IMR-90 (cell line): Measurements from ENCODE around the gene CARD14. TPM values are rescaled to one million over a fixed set of nuclear protein-coding genes. Genes with fewer than 3 reads are reported as not detected.

ENCODE experiments used
- ATAC-seq: fragments of 200-7000 bp; cut with Tn5 transposase; 2 replicates; pipeline ENCODE4 v1.9.1; 2020; ENCODE audit warnings: low read depth, mild to moderate bottlenecking, moderate library complexity
- BruUV-seq: library from RNA; stranded (reverse); fragments of 400-500 nt; replicated peaks from 2 replicates; lab custom pipeline; 2021; lab: Mats Ljungman, UMichigan
- CTCF ChIA-PET: fragments of 300-600 bp; formaldehyde crosslinking; extraction: SDS; loops from one replicate; lab custom pipeline; 2021; ENCODE audit warnings: antibody characterized with exemption; lab: Yijun Ruan, JAX
- POLR2A ChIA-PET: fragments of 300-600 bp; sonication (Branson Sonifier 250); formaldehyde crosslinking; loops from one replicate; lab custom pipeline; 2022; ENCODE audit warnings: antibody characterized with exemption; ENCODE audit not compliant: unreplicated experiment; lab: Charles Lee
- DNase-seq: peaks from one replicate; pipeline ENCODE4 v3.0.0; 2013
- H2AFZ ChIP-seq: replicated peaks from 2 replicates; pipeline ENCODE3; 2013; ENCODE audit warnings: low read length, mild to moderate bottlenecking; ENCODE audit not compliant: poor library complexity
- H2AK5ac ChIP-seq: 2 replicates; pipeline ENCODE4 v1.6.1; 2013; ENCODE audit warnings: low read depth, low read length, inconsistent platforms
- H2AK9ac ChIP-seq: replicated peaks from 2 replicates; pipeline ENCODE3; 2013; ENCODE audit warnings: mild to moderate bottlenecking, low read depth, low read length, moderate library complexity; ENCODE audit not compliant: poor library complexity
- H2BK120ac ChIP-seq: 2 replicates; pipeline ENCODE4 v1.6.1; 2013; ENCODE audit warnings: low read depth, low read length, inconsistent platforms
- H2BK15ac ChIP-seq: 3 replicates; pipeline ENCODE4 v1.6.1; 2013; ENCODE audit warnings: low read depth, low read length, inconsistent platforms
- H2BK20ac ChIP-seq: 2 replicates; pipeline ENCODE4 v1.6.1; 2013; ENCODE audit warnings: low read depth, mild to moderate bottlenecking, inconsistent platforms, low read length, moderate library complexity
- H2BK5ac ChIP-seq: 2 replicates; pipeline ENCODE4 v1.6.1; 2013; ENCODE audit warnings: mild to moderate bottlenecking, low read depth, low read length, inconsistent platforms; ENCODE audit not compliant: poor library complexity, severe bottlenecking
- H3K14ac ChIP-seq: replicated peaks from 2 replicates; pipeline ENCODE4 v1.6.1; 2013; ENCODE audit warnings: low read depth, low read length, inconsistent platforms
- H3K18ac ChIP-seq: 2 replicates; pipeline ENCODE4 v1.6.1; 2013; ENCODE audit warnings: low read depth, low read length, control low read depth
- H3K23ac ChIP-seq: 2 replicates; pipeline ENCODE4 v1.6.1; 2013; ENCODE audit warnings: low read depth, low read length, inconsistent platforms
- H3K27ac ChIP-seq: 2 replicates; pipeline ENCODE4 v1.5.1; 2013; ENCODE audit warnings: mild to moderate bottlenecking, control low read depth, low read length; ENCODE audit not compliant: insufficient read depth
- H3K27me3 ChIP-seq: 2 replicates; pipeline ENCODE4 v1.6.1; 2013; ENCODE audit warnings: low read length; ENCODE audit not compliant: control insufficient read depth, insufficient read depth
- H3K36me3 ChIP-seq: 2 replicates; pipeline ENCODE4 v1.6.1; 2013; ENCODE audit warnings: low read length, mixed read lengths; ENCODE audit not compliant: control insufficient read depth, insufficient read depth
- H3K4ac ChIP-seq: 2 replicates; pipeline ENCODE4 v1.6.1; 2013; ENCODE audit warnings: low read depth, low read length, inconsistent platforms
- H3K4me1 ChIP-seq: 2 replicates; pipeline ENCODE4 v1.6.1; 2013; ENCODE audit warnings: low read length, mixed read lengths; ENCODE audit not compliant: control insufficient read depth, insufficient read depth
- H3K4me2 ChIP-seq: 2 replicates; pipeline ENCODE4 v1.6.1; 2013; ENCODE audit warnings: low read depth, mild to moderate bottlenecking, control low read depth, low read length, moderate library complexity
- H3K4me3 ChIP-seq: 2 replicates; pipeline ENCODE4 v1.5.1; 2013; ENCODE audit warnings: low read depth, mild to moderate bottlenecking, control low read depth, low read length, moderate library complexity; ENCODE audit not compliant: insufficient read depth
- H3K56ac ChIP-seq: 2 replicates; pipeline ENCODE4 v1.6.1; 2013; ENCODE audit warnings: low read length, inconsistent platforms; ENCODE audit not compliant: insufficient read depth; ENCODE audit errors: extremely low read depth
- H3K79me1 ChIP-seq, 2 experiments: 2 replicates each; pipeline ENCODE4 v1.6.1; 2013; ENCODE audit warnings: low read length in 2 of 2, inconsistent platforms in 1 of 2, low read depth in 1 of 2
- H3K9ac ChIP-seq: 2 replicates; pipeline ENCODE4 v1.6.1; 2013; ENCODE audit warnings: low read depth, low read length, control low read depth
- H3K9me1 ChIP-seq: 2 replicates; pipeline ENCODE4 v1.6.1; 2013; ENCODE audit warnings: low read length, inconsistent platforms; ENCODE audit not compliant: insufficient read depth
- H3K9me3 ChIP-seq: 2 replicates; pipeline ENCODE4 v1.6.1; 2013; ENCODE audit warnings: low read length; ENCODE audit not compliant: control insufficient read depth, insufficient read depth
- H4K20me1 ChIP-seq: 2 replicates; pipeline ENCODE4 v1.6.1; 2013; ENCODE audit warnings: low read length, inconsistent platforms; ENCODE audit not compliant: insufficient read depth
- H4K5ac ChIP-seq: 2 replicates; pipeline ENCODE4 v1.6.1; 2013; ENCODE audit warnings: mild to moderate bottlenecking, low read depth, low read length, control low read depth
- H4K8ac ChIP-seq, 2 experiments: 2 replicates each; pipeline ENCODE4 v1.6.1; 2013; ENCODE audit warnings: low read depth in 2 of 2, low read length in 2 of 2, control low read depth in 1 of 2, inconsistent platforms in 1 of 2
- H4K91ac ChIP-seq: 2 replicates; pipeline ENCODE4 v1.6.1; 2013; ENCODE audit warnings: low read depth, low read length, inconsistent platforms; ENCODE audit not compliant: insufficient read depth
- BHLHE40 ChIP-seq: fragments of 150-350 bp; IDR thresholded peaks from 2 replicates; pipeline ENCODE4 v1.6.1; 2016; ENCODE audit warnings: mild to moderate bottlenecking, low read depth, low read length
- FOS ChIP-seq: fragments of 150-350 bp; IDR thresholded peaks from 2 replicates; pipeline ENCODE4 v1.6.1; 2016; ENCODE audit warnings: low read depth, low read length
- NFE2L2 ChIP-seq: fragments of 150-350 bp; IDR thresholded peaks from 2 replicates; pipeline ENCODE4 v1.6.1; 2016; ENCODE audit warnings: low read depth, mild to moderate bottlenecking, low read length
- SMC3 ChIP-seq: fragments of 150-350 bp; IDR thresholded peaks from 2 replicates; pipeline ENCODE4 v1.6.1; 2016; ENCODE audit warnings: low read depth, mild to moderate bottlenecking, antibody characterized with exemption, low read length, moderate library complexity
- WGBS, 2 experiments: methylation state at CpG; one replicate each; pipeline versions ENCODE4 v1.1.5 to v1.1.7; 2013; ENCODE audit warnings: missing lambda C conversion rate in 2 of 2; ENCODE audit not compliant: insufficient read length in 1 of 2; ENCODE audit errors: extremely low coverage in 2 of 2; 5-methylcytosine and 5-hydroxymethylcytosine counted together
- dilution Hi-C: fragments of 300-500 bp; cut with HindIII; formaldehyde crosslinking; loops from one replicate; pipeline ENCODE4 v1.14.3; 2018; ENCODE audit warnings: low sequenced_read_pairs; ENCODE audit not compliant: unreplicated experiment
- in situ Hi-C: fragments of 300-500 bp; cut with MboI; formaldehyde crosslinking; loops from 3 replicates; pipeline ENCODE4 v1.14.3; 2019; ENCODE audit warnings: low sequenced_read_pairs, inconsistent platforms, mixed read lengths
- intact Hi-C: fragments of 100-400 bp; cut with micrococcal nuclease; formaldehyde crosslinking; loops from 2 replicates; pipeline ENCODE4 v1.10.0; 2022
- polyA plus RNA-seq, 3 experiments: library from polyadenylated mRNA; depleted of rRNA; stranded (reverse); fragments of >200 nt; gene quantifications; 2 replicates each; pipeline ENCODE4 v1.2.3, GENCODE V29; 2012; ENCODE audit warnings: low replicate concordance in 1 of 3
- total RNA-seq: library from RNA; depleted of rRNA; stranded (reverse); fragments of >200 nt; gene quantifications from 2 replicates; pipeline ENCODE4 v1.2.3, GENCODE V29; 2012
- TF ChIP-seq, protein P1 (sequence below): fragments of 150-350 bp; IDR thresholded peaks from 2 replicates; pipeline ENCODE4 v1.6.1; 2017; ENCODE audit warnings: mild to moderate bottlenecking, antibody characterized with exemption, low read length, low read depth
- TF ChIP-seq, protein P2 (sequence below): fragments of 150-350 bp; IDR thresholded peaks from 2 replicates; pipeline ENCODE4 v1.6.1; 2016; ENCODE audit warnings: low read depth, mild to moderate bottlenecking, low read length, moderate library complexity, borderline replicate concordance

Gene CARD14
- total and polyA plus RNA-seq, 2 of the 4 experiments (the other 2 are of a cell fraction), result not detected

DNA sequence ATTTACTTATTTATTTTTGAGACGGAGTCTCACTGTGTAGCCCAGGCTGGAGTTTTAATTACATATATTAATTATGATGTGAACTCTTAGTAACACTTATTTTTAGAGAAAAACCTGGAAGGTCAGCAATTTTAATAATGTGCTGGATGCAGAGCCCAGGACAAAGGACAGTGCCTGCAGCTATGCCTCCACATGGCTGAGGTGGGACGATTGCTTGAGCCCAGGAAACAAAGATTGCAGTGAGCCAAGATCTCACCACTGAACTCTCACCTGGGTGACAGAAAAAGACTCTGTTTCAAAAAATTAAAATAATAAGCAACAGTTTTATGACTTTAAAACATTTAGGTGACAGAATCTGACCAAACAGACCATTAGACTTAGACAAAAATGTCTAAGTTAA is 11.0 kb upstream of the CARD14 start:
- BruUV-seq, result no TSS peak
- WGBS, 2 experiments, result no CpG with 5 or more reads among the region's 2 CpGs
- H4K20me1 ChIP-seq, result no peaks in the 10 kb centered on the region
- no peaks in the 10 kb centered on the region for H3K79me1 ChIP-seq
- H3K27ac ChIP-seq, result no peak overlapping the region
- H3K14ac ChIP-seq, result no peak overlapping the region
- no peak overlapping the region for H4K8ac ChIP-seq
- no peak overlapping the region for H2AK5ac ChIP-seq
- H3K27me3 ChIP-seq, result peaks cover 11% of the 10 kb centered on the region
- no peak overlapping the region for H3K56ac ChIP-seq
- H2BK15ac ChIP-seq, result no peak overlapping the region
- intact Hi-C loops (no loop called here), in situ Hi-C loops (no loop called here), dilution Hi-C loops (no loop called here)
- no peak overlapping the region for H3K4me2 ChIP-seq
- ChIA-PET CTCF (no interaction called here), POLR2A (no interaction called here)
- no peaks in the 10 kb centered on the region for H3K36me3 ChIP-seq
- H4K5ac ChIP-seq, result no peak overlapping the region
- H3K9me1 ChIP-seq, result no peaks in the 10 kb centered on the region
- no peak overlapping the region for H3K4me3 ChIP-seq
- H2BK20ac ChIP-seq, result no peak overlapping the region
- no peak for TF ChIP-seq BHLHE40
- TF ChIP-seq, protein P1, sequence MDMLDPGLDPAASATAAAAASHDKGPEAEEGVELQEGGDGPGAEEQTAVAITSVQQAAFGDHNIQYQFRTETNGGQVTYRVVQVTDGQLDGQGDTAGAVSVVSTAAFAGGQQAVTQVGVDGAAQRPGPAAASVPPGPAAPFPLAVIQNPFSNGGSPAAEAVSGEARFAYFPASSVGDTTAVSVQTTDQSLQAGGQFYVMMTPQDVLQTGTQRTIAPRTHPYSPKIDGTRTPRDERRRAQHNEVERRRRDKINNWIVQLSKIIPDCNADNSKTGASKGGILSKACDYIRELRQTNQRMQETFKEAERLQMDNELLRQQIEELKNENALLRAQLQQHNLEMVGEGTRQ, result no peak
- TF ChIP-seq, protein P2, sequence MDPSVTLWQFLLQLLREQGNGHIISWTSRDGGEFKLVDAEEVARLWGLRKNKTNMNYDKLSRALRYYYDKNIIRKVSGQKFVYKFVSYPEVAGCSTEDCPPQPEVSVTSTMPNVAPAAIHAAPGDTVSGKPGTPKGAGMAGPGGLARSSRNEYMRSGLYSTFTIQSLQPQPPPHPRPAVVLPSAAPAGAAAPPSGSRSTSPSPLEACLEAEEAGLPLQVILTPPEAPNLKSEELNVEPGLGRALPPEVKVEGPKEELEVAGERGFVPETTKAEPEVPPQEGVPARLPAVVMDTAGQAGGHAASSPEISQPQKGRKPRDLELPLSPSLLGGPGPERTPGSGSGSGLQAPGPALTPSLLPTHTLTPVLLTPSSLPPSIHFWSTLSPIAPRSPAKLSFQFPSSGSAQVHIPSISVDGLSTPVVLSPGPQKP, result no peak
- no peak for TF ChIP-seq SMC3
- no peak for TF ChIP-seq FOS
- no peak for TF ChIP-seq NFE2L2
- H4K91ac ChIP-seq, result no peak overlapping the region
- H3K23ac ChIP-seq, result no peak overlapping the region
- H2AK9ac ChIP-seq, result no peak overlapping the region
- no peak overlapping the region for H2BK5ac ChIP-seq
- H3K18ac ChIP-seq, result no peak overlapping the region
- no peaks in the 10 kb centered on the region; the same call in 1 of the 2 replicates for H3K4me1 ChIP-seq
- H2BK120ac ChIP-seq, result no peak overlapping the region
- no peak overlapping the region for H2AFZ ChIP-seq
- H3K4ac ChIP-seq, result no peak overlapping the region
- peaks cover 2% of the 10 kb centered on the region; the same call in 1 of the 2 replicates for H3K9me3 ChIP-seq
- DNase-seq (no peak), ATAC-seq (no peak)
- H3K9ac ChIP-seq, result no peak overlapping the region
